A549 (cell line): ENCODE results near the gene PRKCE. TPM values are rescaled to one million over a fixed set of nuclear protein-coding genes. Genes with fewer than 3 reads are reported as not detected.

ENCODE experiments used
- ATAC-seq, 2 experiments: fragments of 200-7000 bp in 1 of 2; fragments of >200 bp in 1 of 2; cut with Nextera tagmentation in 1 of 2; cut with Tn5 transposase in 1 of 2; 3 replicates each; pipeline versions ENCODE4 v1.8.0 to v1.9.1; 2018 to 2020; ENCODE audit warnings: mild to moderate bottlenecking in 1 of 2, moderate library complexity in 1 of 2
- CTCF ChIA-PET: fragments of 300-600 bp; sonication (Branson Sonifier 250); formaldehyde crosslinking; extraction: SDS; loops from one replicate; lab custom pipeline; 2021; ENCODE audit warnings: antibody characterized with exemption, inconsistent platforms; lab: Yijun Ruan, JAX
- POLR2A ChIA-PET: fragments of 350-600 bp; formaldehyde crosslinking; extraction: SDS; loops from one replicate; lab custom pipeline; 2021; ENCODE audit warnings: antibody characterized with exemption, inconsistent platforms; lab: Yijun Ruan, JAX
- DNase-seq, 2 experiments: peaks; one replicate each; pipeline versions ENCODE4 v3.0.0 to v3.0.0-alpha.2; 2011 to 2016; ENCODE audit warnings: low read depth in 1 of 2, low spot score in 1 of 2
- FAIRE-seq: peaks from 2 replicates; lab custom pipeline; 2011; peaks lifted over from hg19 to GRCh38; lab: Jason Lieb, UNC
- H3K27ac ChIP-seq, 2 experiments: fragments of >200 bp; sonication (Bioruptor Twin); formaldehyde crosslinking; 3 replicates each; pipeline ENCODE4 v1.5.1; 2016 to 2017
- H3K4me1 ChIP-seq: fragments of >200 bp; sonication (Bioruptor Twin); formaldehyde crosslinking; 3 replicates; pipeline ENCODE4 v1.6.1; 2016
- H3K4me2 ChIP-seq: fragments of >200 bp; sonication (Bioruptor Twin); formaldehyde crosslinking; 3 replicates; pipeline ENCODE4 v1.6.1; 2016
- H3K4me3 ChIP-seq: fragments of >200 bp; sonication (Bioruptor Twin); formaldehyde crosslinking; 3 replicates; pipeline ENCODE4 v1.5.1; 2016
- H3K9me3 ChIP-seq: fragments of >200 bp; sonication (Bioruptor Twin); formaldehyde crosslinking; 3 replicates; pipeline ENCODE4 v1.6.1; 2016
- CEBPB ChIP-seq, 2 experiments: fragments of >200 bp in 1 of 2; sonication (Bioruptor Twin) in 1 of 2; formaldehyde crosslinking in 1 of 2; IDR thresholded peaks; 2 replicates each; pipeline ENCODE4 v1.6.1; 2012 to 2016
- EHF ChIP-seq: fragments of 250-450 bp; sonication (Bioruptor Pico); IDR thresholded peaks from 2 replicates; pipeline ENCODE4 v1.5.0; 2020; ENCODE audit warnings: mild to moderate bottlenecking
- EHMT2 ChIP-seq: fragments of 200-600 bp; sonication (generic); IDR thresholded peaks from 2 replicates; pipeline ENCODE4 v1.6.1; 2016; ENCODE audit warnings: antibody characterized with exemption, low read depth, mild to moderate bottlenecking, moderate library complexity
- ESRRA ChIP-seq: fragments of 150-350 bp; IDR thresholded peaks from 2 replicates; pipeline ENCODE4 v1.6.1; 2014; ENCODE audit warnings: mild to moderate bottlenecking, low read length, borderline replicate concordance
- FOSB ChIP-seq: fragments of 250-450 bp; sonication (Bioruptor Pico); IDR thresholded peaks from 2 replicates; pipeline ENCODE4 v1.5.0; 2020; ENCODE audit warnings: mild to moderate bottlenecking, moderate library complexity
- FOSL2 ChIP-seq, 2 experiments: fragments of 450-650 bp in 1 of 2; fragments of >200 bp in 1 of 2; sonication (Bioruptor Twin) in 1 of 2; formaldehyde crosslinking; IDR thresholded peaks; 2 replicates each; pipeline versions ENCODE4 v1.5.0 to v1.6.1; 2016 to 2020; ENCODE audit warnings: mild to moderate bottlenecking in 1 of 2, moderate library complexity in 1 of 2
- GATA3 ChIP-seq: IDR thresholded peaks from 2 replicates; pipeline ENCODE4 v1.6.1; 2012; ENCODE audit warnings: borderline replicate concordance
- HMGXB4 ChIP-seq: fragments of 250-450 bp; sonication (Bioruptor Pico); IDR thresholded peaks from 2 replicates; pipeline ENCODE4 v1.5.0; 2021; ENCODE audit warnings: mild to moderate bottlenecking, moderate library complexity, borderline replicate concordance
- HOXA7 ChIP-seq: fragments of 250-450 bp; sonication (Bioruptor Pico); IDR thresholded peaks from 2 replicates; pipeline ENCODE4 v1.5.0; 2020; ENCODE audit warnings: mild to moderate bottlenecking, moderate library complexity
- HOXB13 ChIP-seq: fragments of 250-450 bp; sonication (Bioruptor Pico); IDR thresholded peaks from 2 replicates; pipeline ENCODE4 v1.5.0; 2020; ENCODE audit warnings: low read depth, mild to moderate bottlenecking, moderate library complexity
- HOXB5 ChIP-seq: fragments of 250-450 bp; sonication (Bioruptor Pico); IDR thresholded peaks from 2 replicates; pipeline ENCODE4 v1.5.0; 2020; ENCODE audit warnings: mild to moderate bottlenecking, moderate library complexity
- JUN ChIP-seq, 2 experiments: fragments of >200 bp; sonication (Bioruptor Twin); formaldehyde crosslinking; IDR thresholded peaks; 2 replicates in 1 of 2; 3 replicates in 1 of 2; pipeline ENCODE4 v1.6.1; 2016 to 2017
- KDM1A ChIP-seq: fragments of 200-600 bp; sonication (generic); IDR thresholded peaks from 2 replicates; pipeline ENCODE4 v1.6.1; 2016; ENCODE audit warnings: low read depth, mild to moderate bottlenecking
- NFE2L2 ChIP-seq: fragments of 150-350 bp; conservative IDR thresholded peaks from 2 replicates; pipeline ENCODE4 v1.6.1; 2014; ENCODE audit warnings: low read length
- POLR2AphosphoS2 ChIP-seq: conservative IDR thresholded peaks from 2 replicates; pipeline ENCODE4 v1.6.1; 2012; ENCODE audit warnings: low read length, improper control_type of control experiment, inconsistent platforms
- RARB ChIP-seq: fragments of 250-450 bp; sonication (Bioruptor Pico); IDR thresholded peaks from 2 replicates; pipeline ENCODE4 v1.8.0; 2021; ENCODE audit warnings: mild to moderate bottlenecking, moderate library complexity
- RCOR1 ChIP-seq: fragments of 150-350 bp; IDR thresholded peaks from 2 replicates; pipeline ENCODE4 v1.6.1; 2014; ENCODE audit warnings: antibody characterized with exemption, low read length, low read depth
- WGBS: methylation state at CpG from one replicate; pipeline ENCODE4 v1.1.6; 2017; ENCODE audit errors: missing lambda C conversion rate; 5-methylcytosine and 5-hydroxymethylcytosine counted together
- polyA plus RNA-seq, 4 experiments: library from polyadenylated mRNA; depleted of rRNA in 3 of 4; stranded (reverse); fragments of >200 nt; fragmentation: RNase III in 1 of 4; extraction: RNeasy Plus Mini Kit Qiagen cat#74134 plus additional on column Dnase treatment in 1 of 4; gene quantifications; 2 replicates in 3 of 4; 3 replicates in 1 of 4; pipeline ENCODE4 v1.2.3, GENCODE V29; 2011 to 2017
- TF ChIP-seq, protein P1 (sequence below): fragments of 250-450 bp; sonication (Bioruptor Pico); IDR thresholded peaks from 2 replicates; pipeline ENCODE4 v1.5.0; 2020; ENCODE audit warnings: low read depth, mild to moderate bottlenecking, moderate library complexity
- TF ChIP-seq, protein P2 (sequence below): IDR thresholded peaks from 2 replicates; pipeline ENCODE4 v1.6.1; 2012
- TF ChIP-seq, protein P3 (sequence below): IDR thresholded peaks from 2 replicates; pipeline ENCODE4 v1.6.1; 2012; ENCODE audit warnings: low read depth, borderline replicate concordance

The PRKCE gene
- polyA plus RNA-seq, 2 of the 4 experiments (the other 2 are of a cell fraction): 11.5 to 12.0 TPM

- Histone ChIP-seq H3K4me1 (no peaks in the 10 kb centered on the region), H3K9me3 (no peaks in the 10 kb centered on the region), H3K4me3 (no peak overlapping the region), H3K27ac (no peak overlapping the region), H3K4me2 (no peak overlapping the region)
- ATAC-seq (no peak), FAIRE-seq (no peak), DNase-seq (no peak)
- CTCF ChIA-PET: interaction anchor here (1.0 to 1.3 kb wide), 2 partner anchors 16 to 29 kb away, joined by 3 read pairs; no protein-coding TSS in a partner anchor
- POLR2A ChIA-PET: no interaction called here
- TF ChIP-seq, protein P1, sequence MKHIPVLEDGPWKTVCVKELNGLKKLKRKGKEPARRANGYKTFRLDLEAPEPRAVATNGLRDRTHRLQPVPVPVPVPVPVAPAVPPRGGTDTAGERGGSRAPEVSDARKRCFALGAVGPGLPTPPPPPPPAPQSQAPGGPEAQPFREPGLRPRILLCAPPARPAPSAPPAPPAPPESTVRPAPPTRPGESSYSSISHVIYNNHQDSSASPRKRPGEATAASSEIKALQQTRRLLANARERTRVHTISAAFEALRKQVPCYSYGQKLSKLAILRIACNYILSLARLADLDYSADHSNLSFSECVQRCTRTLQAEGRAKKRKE (CRISPR knock-in tag): no peak
- TF ChIP-seq RARB (no peak), FOSB (CRISPR knock-in tag) (no peak), EHF (no peak), CEBPB (IDR thresholded peaks at IDR 0.05) (no peak), POLR2AphosphoS2 (no peak), GATA3 (no peak), KDM1A (no peak), JUN (IDR thresholded peaks at IDR 0.05) (no peak), FOSL2 (IDR thresholded peaks at IDR 0.05) (no peak), FOSL2 (CRISPR knock-in tag; IDR thresholded peaks at IDR 0.05) (no peak), HOXB13 (no peak), HOXA7 (no peak), NFE2L2 (no peak), EHMT2 (no peak), RCOR1 (no peak)
- TF ChIP-seq, protein P2, sequence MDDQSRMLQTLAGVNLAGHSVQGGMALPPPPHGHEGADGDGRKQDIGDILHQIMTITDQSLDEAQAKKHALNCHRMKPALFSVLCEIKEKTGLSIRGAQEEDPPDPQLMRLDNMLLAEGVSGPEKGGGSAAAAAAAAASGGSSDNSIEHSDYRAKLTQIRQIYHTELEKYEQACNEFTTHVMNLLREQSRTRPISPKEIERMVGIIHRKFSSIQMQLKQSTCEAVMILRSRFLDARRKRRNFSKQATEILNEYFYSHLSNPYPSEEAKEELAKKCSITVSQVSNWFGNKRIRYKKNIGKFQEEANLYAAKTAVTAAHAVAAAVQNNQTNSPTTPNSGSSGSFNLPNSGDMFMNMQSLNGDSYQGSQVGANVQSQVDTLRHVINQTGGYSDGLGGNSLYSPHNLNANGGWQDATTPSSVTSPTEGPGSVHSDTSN: no peak
- TF ChIP-seq, protein P3, sequence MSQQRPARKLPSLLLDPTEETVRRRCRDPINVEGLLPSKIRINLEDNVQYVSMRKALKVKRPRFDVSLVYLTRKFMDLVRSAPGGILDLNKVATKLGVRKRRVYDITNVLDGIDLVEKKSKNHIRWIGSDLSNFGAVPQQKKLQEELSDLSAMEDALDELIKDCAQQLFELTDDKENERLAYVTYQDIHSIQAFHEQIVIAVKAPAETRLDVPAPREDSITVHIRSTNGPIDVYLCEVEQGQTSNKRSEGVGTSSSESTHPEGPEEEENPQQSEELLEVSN: no peak
- WGBS: 91% methylated on average over 4 of the region's 4 CpGs
These were observed 19.2 kb downstream of the PRKCE start for GRCh38 chr2:45670646-45671045.

DNA sequence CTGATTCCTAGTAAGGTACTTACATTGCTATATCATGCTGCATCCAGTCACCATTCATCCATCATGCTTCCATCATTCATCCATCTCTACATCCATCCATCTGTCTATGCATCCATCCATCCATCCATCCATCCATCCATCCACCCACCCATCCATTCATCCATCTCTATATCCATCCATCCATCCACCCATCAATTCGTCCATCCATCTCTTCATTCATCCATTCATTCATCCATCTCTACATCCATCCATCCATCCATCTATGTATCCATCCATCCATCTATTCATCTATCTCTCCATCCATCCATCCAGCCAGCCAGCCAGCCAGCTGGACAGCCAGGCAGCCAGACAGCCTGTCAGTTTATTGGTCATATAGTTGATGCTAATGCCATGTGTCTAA is 20.7 kb downstream of the PRKCE start:
- H3K4me3 ChIP-seq: no peak overlapping the region
- CTCF ChIA-PET: interaction anchor here (0.9 to 1.2 kb wide), 3 partner anchors 12 to 107 kb away, joined by 3 to 5 read pairs (median 3); no protein-coding TSS in a partner anchor
- WGBS: 73% methylated on average over 1 of the region's 1 CpG
- ATAC-seq (no peak), DNase-seq (no peak), FAIRE-seq (no peak)
- TF ChIP-seq HOXB13 (no peak), ESRRA (no peak), POLR2AphosphoS2 (no peak), HOXB5 (CRISPR knock-in tag) (no peak), HMGXB4 (CRISPR knock-in tag) (no peak)
- TF ChIP-seq, all 56 proteins: peak for 0
- POLR2A ChIA-PET: no interaction called here
- H3K27ac ChIP-seq: no peak overlapping the region
- no peaks in the 10 kb centered on the region for H3K4me1 ChIP-seq
- no peaks in the 10 kb centered on the region for H3K9me3 ChIP-seq
- no peak overlapping the region for H3K4me2 ChIP-seq
